ENCODE results near the gene QARS1. TPM values are rescaled to one million over a fixed set of nuclear protein-coding genes. Genes with fewer than 3 reads are reported as not detected.

The QARS1 gene
- total RNA-seq, 1 experiment from 2014 or later: 346 TPM

DNA sequence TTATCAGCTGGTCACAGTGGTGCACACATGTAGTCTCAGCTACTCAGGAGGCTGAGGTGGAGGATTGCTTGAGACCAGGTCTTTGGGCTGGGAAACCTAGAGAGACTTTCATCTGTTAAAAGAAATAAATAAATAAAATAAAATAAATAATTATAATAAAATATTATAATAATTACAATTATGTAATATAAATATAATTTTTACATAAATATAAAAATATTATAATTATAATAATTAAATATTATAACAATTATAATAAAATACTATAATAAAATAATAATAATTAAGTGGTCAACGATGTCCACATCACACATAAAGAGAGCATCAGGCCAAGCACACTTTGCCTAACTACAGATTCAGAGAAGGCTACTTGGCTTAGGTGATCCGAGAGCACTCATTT, 25.3 kb downstream of the QARS1 start:
- Histone ChIP-seq H3K79me2 (ENCODE audit: insufficient read depth, low read length) (peaks cover 95% of the 10 kb centered on the region), H3K4me2 (ENCODE audit: low read length) (no peak overlapping the region), H3K9ac (ENCODE audit: low read length) (no peak overlapping the region), H3K4me3 (replicated peaks in 1 of 2; ENCODE audit: low read depth in 1 of 2, low read length in 2 of 2) (no peak overlapping the region), H3K27me3 (ENCODE audit: insufficient read depth, low read length) (no peaks in the 10 kb centered on the region), H2AFZ (ENCODE audit: low read depth, low read length, poor library complexity, severe bottlenecking) (no peak overlapping the region), H3K27ac (ENCODE audit: low read depth, low read length) (no peak overlapping the region), H3K4me1 (ENCODE audit: control insufficient read depth in 1 of 2, insufficient read depth in 2 of 2, low read length in 2 of 2) (no peaks in the 10 kb centered on the region), H3K36me3 (ENCODE audit: control insufficient read depth in 1 of 2, insufficient read depth in 2 of 2, low read length in 2 of 2) (peaks cover 24 to 27% of the 10 kb centered on the region in 2 experiments; a peak in 3 of 4 replicates), H4K20me1 (ENCODE audit: insufficient read depth) (peaks cover 6% of the 10 kb centered on the region; the same call in 1 of the 2 replicates), H3K9me2 (ENCODE audit: insufficient read depth) (no peaks in the 10 kb centered on the region), H3K9me3 (ENCODE audit: control insufficient read depth in 1 of 2, insufficient read depth in 1 of 2, low read depth in 1 of 2, low read length in 2 of 2) (no peaks in the 10 kb centered on the region)
- ATAC-seq: no peak
- DNase-seq (ENCODE audit: low read depth, low spot score): no peak
- no TSS peak for BruUV-seq (replicated peaks)
- intact Hi-C loops (cut with micrococcal nuclease): no loop called here
- CTCF ChIA-PET: no interaction called here
- RAD21 ChIA-PET (ENCODE audit: low non-redundant PET in 1 of 2, low total read pairs in 2 of 2, uncharacterized antibody in 2 of 2, unreplicated experiment in 2 of 2): no interaction called here
- POLR2A ChIA-PET: interaction anchor here (1.1 to 1.9 kb wide), 2 partner anchors 14 to 17 kb away, joined by 5 to 8 read pairs; no protein-coding TSS in a partner anchor
- TF ChIP-seq RAD21 (IDR thresholded peaks at IDR 0.05; ENCODE audit: low read depth) (no peak), EGR1 (IDR thresholded peaks at IDR 0.05; ENCODE audit: low read depth) (no peak), SRF (IDR thresholded peaks at IDR 0.05; ENCODE audit: low read depth) (no peak), SP1 (IDR thresholded peaks at IDR 0.05; ENCODE audit: low read depth) (no peak), ZNF274 (IDR thresholded peaks at IDR 0.05; ENCODE audit: low read depth, low read length) (no peak), POLR2AphosphoS5 (IDR thresholded peaks at IDR 0.05; ENCODE audit: low read depth, low read length) (no peak), CBX3 (IDR thresholded peaks at IDR 0.05; ENCODE audit: low read depth) (no peak), FOSL1 (IDR thresholded peaks at IDR 0.05; ENCODE audit: low read depth) (no peak), POLR2A (IDR thresholded peaks at IDR 0.05; ENCODE audit: borderline replicate concordance, extremely low read depth, insufficient read depth, insufficient read length) (no peak), EZH2 (IDR thresholded peaks at IDR 0.05) (no peak), ZFX (IDR thresholded peaks at IDR 0.05) (no peak), CEBPB (IDR thresholded peaks at IDR 0.05; ENCODE audit: low read depth) (no peak), TCF7L2 (IDR thresholded peaks at IDR 0.05; ENCODE audit: borderline replicate concordance, extremely low read depth, insufficient read depth, insufficient read length) (no peak), SIN3A (IDR thresholded peaks at IDR 0.05; ENCODE audit: low read depth) (no peak), YY1 (IDR thresholded peaks at IDR 0.05; ENCODE audit: extremely low read depth, insufficient replicate concordance, low read depth, low read length) (no peak)
- TF ChIP-seq, protein P1, sequence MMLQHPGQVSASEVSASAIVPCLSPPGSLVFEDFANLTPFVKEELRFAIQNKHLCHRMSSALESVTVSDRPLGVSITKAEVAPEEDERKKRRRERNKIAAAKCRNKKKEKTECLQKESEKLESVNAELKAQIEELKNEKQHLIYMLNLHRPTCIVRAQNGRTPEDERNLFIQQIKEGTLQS (IDR thresholded peaks at IDR 0.05): no peak
- TF ChIP-seq, protein P2, sequence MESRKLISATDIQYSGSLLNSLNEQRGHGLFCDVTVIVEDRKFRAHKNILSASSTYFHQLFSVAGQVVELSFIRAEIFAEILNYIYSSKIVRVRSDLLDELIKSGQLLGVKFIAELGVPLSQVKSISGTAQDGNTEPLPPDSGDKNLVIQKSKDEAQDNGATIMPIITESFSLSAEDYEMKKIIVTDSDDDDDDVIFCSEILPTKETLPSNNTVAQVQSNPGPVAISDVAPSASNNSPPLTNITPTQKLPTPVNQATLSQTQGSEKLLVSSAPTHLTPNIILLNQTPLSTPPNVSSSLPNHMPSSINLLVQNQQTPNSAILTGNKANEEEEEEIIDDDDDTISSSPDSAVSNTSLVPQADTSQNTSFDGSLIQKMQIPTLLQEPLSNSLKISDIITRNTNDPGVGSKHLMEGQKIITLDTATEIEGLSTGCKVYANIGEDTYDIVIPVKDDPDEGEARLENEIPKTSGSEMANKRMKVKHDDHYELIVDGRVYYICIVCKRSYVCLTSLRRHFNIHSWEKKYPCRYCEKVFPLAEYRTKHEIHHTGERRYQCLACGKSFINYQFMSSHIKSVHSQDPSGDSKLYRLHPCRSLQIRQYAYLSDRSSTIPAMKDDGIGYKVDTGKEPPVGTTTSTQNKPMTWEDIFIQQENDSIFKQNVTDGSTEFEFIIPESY (IDR thresholded peaks at IDR 0.05; ENCODE audit: extremely low read depth, insufficient replicate concordance, low read length): no peak
- TF ChIP-seq, protein P3, sequence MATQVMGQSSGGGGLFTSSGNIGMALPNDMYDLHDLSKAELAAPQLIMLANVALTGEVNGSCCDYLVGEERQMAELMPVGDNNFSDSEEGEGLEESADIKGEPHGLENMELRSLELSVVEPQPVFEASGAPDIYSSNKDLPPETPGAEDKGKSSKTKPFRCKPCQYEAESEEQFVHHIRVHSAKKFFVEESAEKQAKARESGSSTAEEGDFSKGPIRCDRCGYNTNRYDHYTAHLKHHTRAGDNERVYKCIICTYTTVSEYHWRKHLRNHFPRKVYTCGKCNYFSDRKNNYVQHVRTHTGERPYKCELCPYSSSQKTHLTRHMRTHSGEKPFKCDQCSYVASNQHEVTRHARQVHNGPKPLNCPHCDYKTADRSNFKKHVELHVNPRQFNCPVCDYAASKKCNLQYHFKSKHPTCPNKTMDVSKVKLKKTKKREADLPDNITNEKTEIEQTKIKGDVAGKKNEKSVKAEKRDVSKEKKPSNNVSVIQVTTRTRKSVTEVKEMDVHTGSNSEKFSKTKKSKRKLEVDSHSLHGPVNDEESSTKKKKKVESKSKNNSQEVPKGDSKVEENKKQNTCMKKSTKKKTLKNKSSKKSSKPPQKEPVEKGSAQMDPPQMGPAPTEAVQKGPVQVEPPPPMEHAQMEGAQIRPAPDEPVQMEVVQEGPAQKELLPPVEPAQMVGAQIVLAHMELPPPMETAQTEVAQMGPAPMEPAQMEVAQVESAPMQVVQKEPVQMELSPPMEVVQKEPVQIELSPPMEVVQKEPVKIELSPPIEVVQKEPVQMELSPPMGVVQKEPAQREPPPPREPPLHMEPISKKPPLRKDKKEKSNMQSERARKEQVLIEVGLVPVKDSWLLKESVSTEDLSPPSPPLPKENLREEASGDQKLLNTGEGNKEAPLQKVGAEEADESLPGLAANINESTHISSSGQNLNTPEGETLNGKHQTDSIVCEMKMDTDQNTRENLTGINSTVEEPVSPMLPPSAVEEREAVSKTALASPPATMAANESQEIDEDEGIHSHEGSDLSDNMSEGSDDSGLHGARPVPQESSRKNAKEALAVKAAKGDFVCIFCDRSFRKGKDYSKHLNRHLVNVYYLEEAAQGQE (IDR thresholded peaks at IDR 0.05; ENCODE audit: low read depth): no peak
- TF ChIP-seq, protein P4, sequence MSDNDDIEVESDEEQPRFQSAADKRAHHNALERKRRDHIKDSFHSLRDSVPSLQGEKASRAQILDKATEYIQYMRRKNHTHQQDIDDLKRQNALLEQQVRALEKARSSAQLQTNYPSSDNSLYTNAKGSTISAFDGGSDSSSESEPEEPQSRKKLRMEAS (IDR thresholded peaks at IDR 0.05): no peak

Measured in HCT116 (cell line).